GM21390 (cell line): Measurements from ENCODE around the gene TSSC4.

Experiments used
- ATAC-seq: cut with Tn5 transposase; IDR thresholded peaks from one replicate; pipeline ENCODE4 v1.9.1; 2021; ENCODE audit not compliant: unreplicated experiment

Gene TSSC4

DNA sequence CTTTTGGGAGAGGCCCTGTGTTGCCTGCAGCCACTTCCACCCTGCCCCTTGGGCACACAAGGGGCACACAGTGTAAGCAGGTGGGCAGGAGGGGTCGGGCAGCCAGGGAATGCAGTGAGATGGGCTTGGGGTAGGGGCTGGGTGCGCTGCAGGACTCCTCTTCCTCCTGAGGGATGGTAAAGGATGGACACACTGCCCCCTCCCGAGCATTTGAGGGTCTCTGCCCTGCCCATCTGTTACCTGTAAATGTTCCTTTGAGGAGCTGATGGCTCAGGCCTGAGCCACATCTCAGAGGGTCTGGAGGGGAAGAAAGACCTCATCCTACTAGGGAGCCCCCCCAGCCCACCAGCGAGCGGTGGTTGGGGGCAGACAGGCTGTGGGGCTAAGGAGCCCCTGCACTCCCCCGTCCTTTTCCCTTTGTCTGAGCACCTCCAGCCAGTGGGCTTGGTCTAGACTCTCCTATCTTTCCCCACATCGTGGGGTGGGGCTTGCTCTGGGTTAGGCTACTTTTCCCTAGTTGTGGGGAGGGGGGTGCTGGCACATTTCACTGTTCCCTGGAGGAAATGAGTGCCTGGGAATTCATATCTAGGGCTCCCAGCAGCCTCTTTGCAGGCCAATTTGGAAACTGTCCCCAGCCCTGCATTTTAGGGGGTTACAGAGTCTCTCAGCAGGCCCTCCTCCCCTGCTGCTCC lies 1.7 kb upstream of the TSSC4 start:
- no peak for ATAC-seq

DNA sequence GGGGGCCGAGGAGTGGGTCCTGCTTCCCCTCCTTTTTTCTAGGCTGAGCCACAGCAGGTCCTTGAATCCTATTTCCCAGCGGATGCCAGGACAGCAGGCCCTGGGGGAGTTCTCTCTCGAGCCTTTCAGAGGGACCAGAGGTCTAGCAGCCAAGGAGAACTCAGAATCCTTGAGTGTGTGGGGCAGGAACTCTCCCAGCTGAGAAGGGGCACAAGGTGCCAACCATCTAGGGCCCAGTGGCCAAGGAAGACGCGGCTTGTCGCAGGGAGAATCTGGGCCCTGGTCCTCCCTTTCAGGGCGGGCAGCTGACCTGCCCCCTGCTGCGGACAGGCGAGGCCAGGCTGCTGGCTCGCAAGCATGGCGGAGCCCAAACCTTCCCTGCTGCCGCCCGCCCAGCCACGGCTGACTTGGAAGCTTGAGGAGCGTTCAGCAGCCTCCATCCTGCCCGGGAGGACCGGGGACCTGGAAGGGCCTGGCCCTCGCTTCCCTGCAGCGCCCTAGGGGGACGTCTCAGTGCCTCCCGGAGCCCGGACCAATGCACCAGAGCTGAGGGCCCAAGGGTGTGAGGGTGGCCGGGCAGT lies 972 bp upstream of the TSSC4 start:
- peak; percentile 6 for ATAC-seq

DNA sequence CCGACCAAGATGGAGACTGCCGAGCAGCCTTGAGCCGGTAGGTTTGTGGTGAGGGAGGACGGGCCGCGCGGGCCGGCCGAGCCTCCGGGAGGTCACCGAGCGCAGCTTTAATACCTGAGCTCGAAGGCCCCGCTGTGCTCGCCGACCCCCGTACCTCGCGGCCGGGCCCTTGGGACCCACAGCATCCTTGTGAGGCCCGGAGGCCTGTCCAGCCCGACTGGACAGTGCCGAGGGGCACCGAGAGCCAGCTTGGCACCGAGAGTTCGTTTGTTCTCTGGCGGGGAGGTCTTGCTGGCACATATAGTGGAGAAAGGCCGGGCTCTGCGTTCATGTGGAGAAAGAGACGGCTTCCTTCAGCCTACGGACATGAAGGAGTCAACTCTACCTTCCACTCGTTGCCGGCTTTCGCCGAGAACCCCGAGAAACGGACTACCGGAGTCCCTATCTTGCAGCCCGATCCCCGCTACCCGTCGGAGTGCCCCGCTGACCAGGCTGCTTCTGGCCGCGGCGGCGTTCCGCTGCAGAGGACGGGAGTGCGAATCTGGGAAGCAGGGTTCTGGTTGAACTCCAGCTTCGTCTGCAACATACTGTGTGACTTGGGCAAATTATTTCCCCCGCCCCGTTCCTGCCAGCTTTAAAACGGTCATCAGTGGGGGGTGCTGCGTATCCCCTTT lies 349 bp downstream of the TSSC4 start:
- no peak for ATAC-seq

DNA sequence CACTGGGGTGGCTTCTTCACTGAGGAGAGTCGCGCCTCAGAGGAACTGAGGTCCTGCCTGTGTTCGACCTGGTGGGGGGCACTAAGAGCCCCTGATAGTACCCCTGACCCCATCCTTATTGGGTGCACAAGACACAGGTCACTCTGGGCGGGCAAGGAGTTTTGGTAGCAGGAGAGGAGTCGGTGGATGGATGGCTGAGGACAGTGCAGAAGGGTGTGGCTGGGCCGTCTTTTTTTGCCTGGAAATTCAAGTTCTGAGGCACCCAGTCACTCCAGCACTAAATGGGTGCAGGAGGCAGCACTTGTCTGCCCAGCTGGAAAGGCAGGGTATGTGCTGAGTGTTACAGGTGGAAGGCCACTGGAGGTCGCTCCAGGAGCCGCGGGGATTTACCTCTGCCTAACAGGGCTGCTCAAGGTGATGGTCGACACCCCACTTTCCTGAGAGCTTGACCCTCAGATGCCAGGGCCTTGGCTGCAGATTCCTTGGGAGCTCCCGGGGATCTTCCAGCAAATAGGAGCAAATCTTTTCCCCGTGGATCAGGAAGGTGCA lies 960 bp downstream of the TSSC4 start:
- no peak for ATAC-seq

DNA sequence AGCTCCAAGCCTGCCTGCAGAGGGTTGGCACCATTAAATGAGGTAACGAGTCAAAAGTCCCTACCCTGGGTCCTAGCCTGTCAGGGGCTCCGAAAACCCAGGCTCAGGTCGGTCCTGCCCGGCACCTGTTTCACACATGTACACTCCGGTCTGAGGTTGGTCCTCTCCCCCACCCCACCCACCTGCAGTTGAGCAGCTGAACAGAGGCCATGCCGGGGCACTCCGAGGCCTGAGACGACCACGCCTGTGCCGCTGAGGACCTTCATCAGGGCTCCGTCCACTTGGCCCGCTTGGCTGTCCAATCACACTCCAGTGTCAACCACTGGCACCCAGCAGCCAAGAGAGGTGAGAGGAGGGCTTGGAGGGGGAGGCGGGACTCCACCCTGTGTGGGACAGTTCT lies 1.6 kb downstream of the TSSC4 start:
- ATAC-seq = no peak

DNA sequence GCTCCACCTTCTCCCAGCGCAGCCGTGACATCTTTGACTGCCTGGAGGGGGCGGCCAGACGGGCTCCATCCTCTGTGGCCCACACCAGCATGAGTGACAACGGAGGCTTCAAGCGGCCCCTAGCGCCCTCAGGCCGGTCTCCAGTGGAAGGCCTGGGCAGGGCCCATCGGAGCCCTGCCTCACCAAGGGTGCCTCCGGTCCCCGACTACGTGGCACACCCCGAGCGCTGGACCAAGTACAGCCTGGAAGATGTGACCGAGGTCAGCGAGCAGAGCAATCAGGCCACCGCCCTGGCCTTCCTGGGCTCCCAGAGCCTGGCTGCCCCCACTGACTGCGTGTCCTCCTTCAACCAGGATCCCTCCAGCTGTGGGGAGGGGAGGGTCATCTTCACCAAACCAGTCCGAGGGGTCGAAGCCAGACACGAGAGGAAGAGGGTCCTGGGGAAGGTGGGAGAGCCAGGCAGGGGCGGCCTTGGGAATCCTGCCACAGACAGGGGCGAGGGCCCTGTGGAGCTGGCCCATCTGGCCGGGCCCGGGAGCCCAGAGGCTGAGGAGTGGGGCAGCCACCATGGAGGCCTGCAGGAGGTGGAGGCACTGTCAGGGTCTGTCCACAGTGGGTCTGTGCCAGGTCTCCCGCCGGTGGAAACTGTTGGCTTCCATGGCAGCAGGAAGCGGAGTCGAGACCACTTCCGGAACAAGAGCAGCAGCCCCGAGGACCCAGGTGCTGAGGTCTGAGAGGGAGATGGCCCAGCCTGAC lies 2.5 kb downstream of the TSSC4 start:
- ATAC-seq = no peak

DNA sequence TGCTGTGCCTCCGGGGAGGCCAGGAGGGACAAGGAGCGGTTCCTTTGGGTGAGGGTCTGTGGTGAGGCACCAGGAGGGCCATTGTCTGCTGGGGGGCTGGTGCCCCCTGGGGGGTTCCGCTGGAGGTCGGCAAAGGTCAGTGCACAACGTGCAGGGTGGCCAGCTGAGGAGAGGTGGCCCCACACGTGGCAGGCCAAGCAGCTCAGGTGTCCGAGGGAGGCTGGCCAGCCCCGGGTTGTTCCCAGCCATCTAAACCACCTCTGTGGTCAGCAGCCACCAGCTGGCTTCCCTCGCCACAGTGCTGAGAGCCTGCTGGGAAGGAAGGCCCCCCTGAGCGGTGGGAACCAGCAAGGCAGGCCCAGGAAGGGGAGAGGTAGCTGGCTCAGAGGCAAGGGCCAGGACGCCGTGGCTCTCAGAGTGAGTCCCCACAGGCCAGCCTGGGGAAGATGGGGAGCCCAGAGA lies 4.2 kb downstream of the TSSC4 start:
- no peak for ATAC-seq

DNA sequence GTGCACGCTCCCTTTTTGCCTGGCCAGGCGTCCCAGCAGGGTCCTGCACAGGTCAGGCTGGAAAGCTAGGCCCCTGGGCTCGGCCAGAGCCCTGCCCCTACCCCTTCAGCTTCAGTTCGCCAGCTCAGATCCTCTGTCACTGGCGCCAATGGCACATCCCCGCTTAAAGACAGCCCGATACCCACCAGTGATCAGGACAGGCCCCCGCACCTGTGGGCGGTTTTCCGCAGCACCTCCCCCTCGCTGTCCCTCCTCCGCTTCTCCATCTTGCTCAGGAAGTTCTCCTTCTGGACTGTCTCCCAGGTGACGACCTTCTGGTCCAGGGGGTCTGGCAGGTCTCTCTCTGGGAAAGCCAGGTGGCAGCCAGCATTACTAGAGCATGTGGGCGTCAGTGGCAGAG lies 5.9 kb downstream of the TSSC4 start:
- no peak for ATAC-seq

DNA sequence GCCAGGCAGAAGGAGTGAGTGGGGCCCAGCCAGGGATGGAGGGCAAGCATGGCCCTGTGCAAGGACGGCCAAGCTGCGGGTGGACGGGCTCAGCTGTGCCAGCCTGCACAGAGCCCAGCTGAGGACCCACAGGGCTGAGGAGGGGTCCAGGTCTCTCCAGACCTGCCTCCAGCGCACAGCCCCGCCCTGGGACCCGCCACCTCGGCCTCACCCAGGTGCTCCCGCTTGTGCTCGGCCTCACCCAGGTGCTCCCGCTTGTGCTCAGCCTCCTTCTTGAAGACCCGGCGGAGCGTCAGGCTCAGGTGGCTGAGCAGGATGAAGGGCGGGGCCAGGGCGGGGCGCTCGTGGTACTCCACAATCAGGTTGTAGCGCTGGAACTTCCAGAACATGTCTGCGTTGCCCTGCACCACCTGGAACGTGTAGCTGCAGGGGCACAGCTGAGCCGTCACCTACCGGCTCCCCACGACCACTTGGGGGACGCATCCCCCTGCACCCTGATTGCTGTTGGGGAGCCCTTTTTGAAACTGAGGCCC lies 6.4 kb downstream of the TSSC4 start:
- ATAC-seq = no peak

DNA sequence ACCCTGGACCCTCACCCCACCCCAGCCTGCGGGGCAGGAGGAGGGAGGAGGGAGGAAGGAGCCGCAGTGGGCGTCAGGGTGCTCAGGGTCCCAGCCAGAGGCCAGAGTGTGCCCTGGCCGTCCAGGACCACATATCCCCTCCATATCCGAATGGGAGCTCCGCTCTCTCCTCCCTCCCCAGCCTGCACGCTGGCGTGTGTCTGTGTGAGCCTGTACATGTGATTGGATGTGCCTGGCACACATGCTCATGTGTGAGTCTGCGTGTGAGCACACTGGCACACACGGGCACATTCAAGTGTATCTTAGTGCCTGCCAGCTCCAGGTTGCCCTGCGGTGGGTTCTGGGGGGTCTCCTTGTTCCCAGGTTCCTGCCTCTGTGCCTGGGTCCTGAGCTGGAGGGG lies 8.1 kb downstream of the TSSC4 start:
- no peak for ATAC-seq

DNA sequence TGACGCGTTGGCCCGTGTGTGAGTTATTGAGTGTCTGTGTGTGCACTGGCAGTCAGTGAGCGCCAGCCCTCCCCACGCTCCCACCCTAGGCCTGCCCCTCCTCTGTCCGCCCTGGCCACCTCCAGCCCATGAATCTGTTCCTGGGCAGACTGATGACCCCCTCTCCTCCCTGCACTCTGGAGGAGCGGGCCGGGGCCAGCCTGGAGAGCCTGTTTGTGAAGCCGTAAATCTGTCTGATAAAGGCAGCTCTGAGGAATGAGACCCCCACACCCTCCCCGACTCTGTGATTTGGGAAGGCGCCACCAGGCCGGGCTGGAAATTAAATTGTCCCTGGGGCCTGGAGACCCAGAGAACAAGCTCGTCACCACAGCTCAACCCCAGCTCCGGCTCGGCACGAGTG lies 8.6 kb downstream of the TSSC4 start:
- no peak for ATAC-seq

DNA sequence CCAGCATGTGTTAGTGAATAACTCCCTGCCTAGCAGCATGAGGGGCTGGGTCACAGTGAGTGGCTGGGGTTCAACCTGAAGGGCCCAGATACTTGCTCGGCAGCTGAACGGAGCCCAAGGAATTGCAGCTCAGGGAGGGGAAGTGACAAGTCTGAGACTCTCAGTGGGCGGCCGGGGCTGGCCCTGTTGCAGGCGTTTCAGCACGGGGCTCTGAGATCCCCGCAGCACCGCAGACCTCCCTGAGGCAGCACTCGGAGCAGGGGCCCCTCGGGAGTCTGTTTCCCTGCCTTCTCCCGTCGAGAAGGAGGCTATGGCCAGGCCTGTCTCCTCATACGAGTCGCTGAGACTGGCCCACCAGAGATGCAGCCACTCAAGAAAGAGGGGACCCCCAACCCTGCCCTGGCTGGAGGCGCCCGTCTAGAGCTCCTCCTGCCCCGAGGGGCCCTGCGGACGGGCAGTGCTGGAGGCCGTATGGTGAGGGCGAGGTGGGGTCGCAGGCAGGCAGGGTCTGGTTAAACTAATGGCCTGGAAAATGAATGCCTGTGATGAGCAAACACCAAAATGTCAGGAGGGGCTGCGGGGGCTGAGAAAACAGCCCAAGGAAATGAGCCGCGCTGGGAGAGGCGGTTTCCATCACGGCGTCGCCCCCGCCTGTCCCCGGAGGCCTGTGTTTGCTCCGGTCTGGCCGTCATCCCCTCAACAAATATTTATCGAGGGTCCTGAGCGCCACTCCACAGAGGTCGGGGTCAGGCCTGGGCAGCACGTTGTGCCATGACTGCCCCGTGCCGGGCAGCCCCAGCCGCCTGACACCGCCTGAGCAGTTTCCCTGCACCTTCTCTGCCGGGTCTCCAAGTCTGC lies 9.3 kb downstream of the TSSC4 start:
- no peak for ATAC-seq

DNA sequence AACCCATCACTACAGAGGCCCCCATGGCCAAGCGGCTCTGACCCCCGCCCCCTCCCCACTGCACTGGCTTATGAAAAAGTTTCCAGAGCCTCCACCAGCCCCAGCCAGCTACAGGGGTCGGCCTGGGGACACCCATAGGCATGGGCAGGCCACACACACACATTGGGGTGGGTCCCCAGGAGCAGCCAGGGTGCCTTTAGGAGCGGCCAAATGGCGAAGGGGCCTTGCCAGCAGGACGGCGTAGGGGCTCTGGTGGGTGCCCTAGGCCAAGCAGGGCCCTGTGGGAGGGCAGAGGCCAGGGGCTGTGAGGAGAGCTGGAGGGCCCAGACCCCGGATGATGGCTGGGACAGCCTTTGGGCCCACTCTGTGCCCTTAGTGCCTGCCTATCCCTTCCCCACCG lies 10.1 kb downstream of the TSSC4 start:
- no peak for ATAC-seq

DNA sequence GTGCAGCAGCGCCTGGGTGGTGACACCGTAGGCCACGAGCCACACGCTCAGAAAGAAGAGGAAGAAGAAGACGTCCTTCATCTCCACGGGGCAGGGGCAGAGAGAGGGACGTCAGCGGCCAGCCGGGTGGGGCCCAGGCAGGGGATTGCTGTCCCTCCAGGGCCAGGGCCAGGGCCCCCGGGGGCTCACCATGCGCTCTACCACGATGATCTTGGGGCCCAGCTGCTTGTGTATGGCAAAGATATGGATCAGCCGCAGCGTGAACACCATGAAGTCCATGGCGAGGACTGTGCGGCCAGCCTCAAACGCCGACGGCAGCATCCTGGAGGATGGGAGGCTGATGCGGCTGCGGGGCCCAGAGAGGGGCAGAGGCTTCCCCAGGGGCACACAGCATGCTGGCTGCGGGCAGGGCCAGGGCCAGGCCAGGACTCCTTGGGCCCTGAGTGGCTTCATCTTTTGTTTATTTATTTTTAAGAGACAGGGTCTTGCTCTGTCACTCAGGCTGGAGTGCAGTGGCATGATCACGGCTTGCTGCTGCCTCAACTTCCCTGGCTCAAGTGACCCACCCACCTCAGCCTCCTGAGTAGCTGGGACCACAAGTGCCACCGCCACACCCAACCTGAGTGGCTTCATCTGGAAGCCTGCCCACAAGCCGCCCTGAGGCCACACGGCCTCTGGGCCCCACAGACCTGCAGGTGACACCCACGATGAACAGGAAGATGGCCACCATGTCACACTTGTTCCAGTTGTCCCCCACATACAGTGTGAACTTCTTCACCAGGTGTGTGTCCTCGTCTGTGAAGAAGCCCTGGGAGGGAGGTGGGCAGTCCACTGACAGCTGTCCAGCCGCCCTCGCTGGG lies 11.1 kb downstream of the TSSC4 start:
- ATAC-seq = no peak

DNA sequence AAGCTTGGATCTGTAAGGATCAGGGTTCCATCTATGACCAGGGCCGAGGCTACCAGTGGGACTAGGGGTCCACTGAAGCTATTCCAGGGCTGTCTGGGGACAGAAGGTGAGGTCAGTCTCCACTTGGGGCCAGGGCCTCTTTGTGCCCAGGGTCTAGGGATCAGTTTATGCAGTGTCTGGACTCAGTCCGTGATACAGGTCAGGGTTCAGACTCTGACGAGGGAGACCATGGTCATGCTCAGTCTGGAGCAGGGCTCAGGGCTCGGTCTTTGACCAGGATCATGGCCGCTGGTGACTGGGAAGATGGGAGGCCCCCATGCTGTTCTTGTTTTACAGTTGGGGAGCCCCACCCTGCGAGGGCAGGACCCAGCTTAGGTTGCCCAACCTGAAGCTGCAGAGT lies 11.8 kb downstream of the TSSC4 start:
- no peak for ATAC-seq

DNA sequence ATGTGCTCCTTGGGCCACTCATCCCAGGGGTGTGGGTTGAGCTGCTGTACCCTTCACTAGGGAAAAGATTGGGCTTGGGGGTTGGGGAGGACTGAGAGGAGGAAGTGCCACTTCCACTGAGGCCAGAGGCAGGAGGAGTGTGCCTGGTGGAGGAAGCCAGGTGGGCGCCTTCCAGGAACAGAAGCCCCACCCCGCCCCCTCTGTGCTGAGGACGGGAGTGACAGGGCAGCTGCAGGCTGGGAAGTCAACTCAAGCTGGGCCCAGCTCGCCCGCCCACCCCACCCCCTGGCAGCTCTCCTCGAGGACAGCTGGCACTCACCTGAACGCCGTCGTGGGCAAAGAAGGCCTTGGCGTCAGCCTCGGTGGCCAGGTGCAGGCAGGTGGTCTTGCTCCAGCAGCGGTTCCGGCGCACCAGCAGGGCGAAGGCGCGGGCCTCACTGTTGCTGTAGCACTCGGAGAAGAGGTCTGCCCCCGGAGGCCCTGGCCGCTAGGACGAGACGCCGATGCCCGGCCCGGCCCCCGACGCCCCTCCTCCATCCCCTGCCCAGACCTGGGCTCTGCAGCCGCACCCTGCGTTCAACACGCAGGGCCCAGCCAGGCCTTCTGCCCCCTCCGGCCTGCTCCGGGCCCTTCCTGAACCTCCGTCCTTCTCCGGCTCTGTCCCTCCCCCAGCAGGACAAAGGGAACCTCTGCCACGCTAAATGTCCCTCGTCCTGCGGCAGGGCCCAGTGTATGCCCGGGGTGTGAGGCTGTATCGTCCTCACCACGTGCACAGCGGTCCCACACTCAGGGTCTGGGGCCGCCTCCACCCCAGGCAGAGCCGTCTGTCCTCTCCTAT lies 13.4 kb downstream of the TSSC4 start:
- ATAC-seq = no peak

DNA sequence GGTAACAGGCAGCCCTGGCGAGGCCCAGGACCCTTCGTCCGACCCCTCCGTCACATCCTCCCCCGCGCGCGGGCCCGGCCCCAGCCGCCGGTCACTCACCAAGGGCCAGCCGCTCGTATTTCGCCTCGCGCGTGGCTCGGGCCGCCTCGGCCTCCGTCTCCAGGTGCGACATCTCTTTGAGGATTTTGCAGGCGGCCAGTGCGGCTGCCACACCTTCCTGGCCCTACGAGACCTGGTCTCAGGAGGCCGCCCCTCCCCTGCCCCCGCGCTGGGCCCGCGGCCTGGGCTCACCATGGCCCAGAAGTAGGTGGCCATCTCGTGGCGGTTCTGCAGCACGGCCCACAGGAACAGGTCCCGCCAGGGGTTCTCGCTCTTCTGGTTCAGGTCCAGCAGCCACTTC lies 14.1 kb downstream of the TSSC4 start:
- no peak for ATAC-seq

DNA sequence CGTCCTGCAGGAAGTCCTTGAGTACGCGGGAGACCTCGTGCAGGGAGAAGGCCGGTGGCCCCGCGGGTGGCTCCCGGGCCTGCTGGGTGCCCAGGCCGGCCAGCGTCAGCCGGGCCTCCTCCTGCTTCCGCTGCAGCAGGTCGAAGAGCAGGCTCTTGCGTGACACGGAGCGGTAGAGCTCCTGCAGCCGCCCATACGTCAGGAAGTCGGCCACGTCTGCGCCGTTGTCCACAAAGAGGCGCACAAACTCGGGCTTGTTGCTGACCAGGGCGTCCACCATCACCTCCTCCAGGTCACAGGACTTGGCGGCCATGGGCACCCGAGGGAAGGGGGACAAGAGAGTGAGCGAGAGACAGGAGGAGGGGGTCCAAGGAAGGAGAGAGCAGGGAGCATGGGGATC lies 14.6 kb downstream of the TSSC4 start:
- ATAC-seq = no peak
